GM12872 (cell line): Measurements from ENCODE around the gene PAX3.

Experiments used
- CTCF ChIP-seq: IDR thresholded peaks from 3 replicates; pipeline ENCODE4 v1.5.1; 2011; ENCODE audit warnings: low read depth, mild to moderate bottlenecking, low read length, moderate library complexity; ENCODE audit not compliant: insufficient read depth

Gene PAX3

DNA sequence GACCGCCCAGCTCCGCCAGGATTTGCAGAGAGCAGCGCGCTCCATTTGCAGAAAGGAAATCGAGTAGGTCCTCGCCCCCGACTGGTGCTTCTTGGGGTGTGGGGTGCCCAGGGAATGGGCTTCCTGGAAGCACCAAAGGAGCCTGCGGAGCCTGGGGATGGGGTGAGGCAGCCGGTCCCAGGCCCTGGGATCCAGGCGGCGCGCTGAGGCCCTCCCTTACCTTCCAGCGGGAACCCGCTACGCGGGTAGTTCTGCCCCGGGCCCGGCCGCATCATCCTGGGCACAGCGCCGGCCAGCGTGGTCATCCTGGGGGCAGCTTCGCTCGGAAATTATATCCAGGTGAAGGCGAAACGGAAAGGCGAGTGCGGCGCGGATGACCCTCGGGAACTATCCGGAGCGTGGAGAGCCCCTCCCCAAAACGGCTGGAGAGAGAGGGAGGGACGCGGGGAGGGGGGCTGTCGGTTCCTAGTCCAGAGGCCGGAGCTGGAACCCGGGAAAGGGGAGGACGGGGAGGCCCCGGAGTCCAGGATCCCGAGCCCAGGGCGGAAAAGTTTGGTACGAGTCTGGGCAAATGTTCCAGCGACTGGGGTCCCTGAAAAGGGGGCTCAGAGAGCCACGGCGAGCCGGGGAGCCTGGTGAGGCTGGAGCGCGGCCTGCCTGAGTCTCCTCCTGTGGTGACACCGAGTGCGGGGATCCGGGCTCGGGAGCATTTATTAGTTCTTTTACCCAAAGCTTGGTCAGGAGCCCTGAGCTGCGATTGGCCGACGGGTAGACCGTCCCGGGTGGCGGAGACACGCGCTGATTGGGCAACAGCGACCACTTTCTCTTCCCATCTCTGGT, at the start of gene PAX3:
PAX3 (minus strand) TSS at position 688 of the 840 bp plus-strand sequence; CDS start at position 305, 383 bp downstream.
- no peak for TF ChIP-seq CTCF

DNA sequence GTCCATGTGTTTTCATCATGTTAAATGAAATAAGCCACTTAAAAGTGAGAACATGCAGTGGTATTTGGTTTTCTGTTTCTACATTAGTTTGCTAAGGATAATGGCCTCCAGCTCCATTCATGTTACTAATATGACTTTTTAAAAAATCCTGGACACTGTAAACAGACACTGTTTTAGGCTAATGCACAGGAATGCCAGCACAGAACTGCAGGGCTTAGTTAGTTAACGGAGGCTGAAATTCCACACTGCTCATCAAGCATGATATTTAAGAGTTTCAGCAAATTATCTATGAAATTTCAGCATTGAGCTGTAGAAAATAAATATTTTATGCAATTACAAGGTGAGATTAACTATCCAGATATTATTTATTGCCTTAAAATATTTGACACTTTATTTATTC, 42.5 kb upstream of the PAX3 start:
- no peak for TF ChIP-seq CTCF

DNA sequence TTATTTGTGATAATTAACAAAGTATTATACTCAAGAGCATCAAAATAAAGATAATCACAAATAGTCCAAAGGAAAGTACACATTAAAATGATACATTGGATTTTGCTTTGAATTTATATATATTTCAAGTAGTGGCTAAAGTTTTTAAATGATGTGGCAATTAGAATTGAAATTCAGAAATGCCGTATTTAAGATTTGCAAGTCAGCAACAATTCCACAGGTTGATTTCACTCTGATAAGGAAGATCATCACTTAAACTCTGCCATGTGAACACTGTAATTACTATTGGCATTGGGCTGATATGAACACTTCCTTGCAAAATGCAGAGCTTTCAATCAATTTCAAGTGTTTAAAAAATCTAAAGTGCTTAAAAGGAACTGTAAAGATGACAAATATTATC, 39.6 kb upstream of the PAX3 start:
- TF ChIP-seq CTCF: no peak

- TF ChIP-seq CTCF: no peak
These were observed 38.1 kb upstream of the PAX3 start for GRCh38 chr2:222336931-222337330.

DNA sequence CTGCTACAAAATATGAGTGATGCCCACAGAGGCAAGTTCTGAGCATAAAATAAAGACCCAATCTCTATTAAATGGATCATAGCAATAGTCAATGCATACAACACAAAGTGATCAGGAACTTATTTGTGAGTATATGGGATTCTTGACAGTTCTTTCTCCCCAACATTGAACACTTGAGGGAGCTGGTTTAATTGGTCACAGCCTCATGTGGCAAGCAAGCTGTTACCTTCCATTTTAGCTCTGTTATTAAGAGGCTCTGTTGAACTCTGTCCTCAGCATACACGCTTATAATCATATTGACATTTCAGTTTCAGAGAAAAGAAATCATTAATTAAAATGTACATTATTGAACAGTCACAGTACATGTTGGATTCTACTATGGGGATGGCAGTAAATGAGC, 37.6 kb upstream of the PAX3 start:
- no peak for TF ChIP-seq CTCF

GRCh38 chr2:222334914-222335313, 36.1 kb upstream of the PAX3 start:
- TF ChIP-seq CTCF: no peak

DNA sequence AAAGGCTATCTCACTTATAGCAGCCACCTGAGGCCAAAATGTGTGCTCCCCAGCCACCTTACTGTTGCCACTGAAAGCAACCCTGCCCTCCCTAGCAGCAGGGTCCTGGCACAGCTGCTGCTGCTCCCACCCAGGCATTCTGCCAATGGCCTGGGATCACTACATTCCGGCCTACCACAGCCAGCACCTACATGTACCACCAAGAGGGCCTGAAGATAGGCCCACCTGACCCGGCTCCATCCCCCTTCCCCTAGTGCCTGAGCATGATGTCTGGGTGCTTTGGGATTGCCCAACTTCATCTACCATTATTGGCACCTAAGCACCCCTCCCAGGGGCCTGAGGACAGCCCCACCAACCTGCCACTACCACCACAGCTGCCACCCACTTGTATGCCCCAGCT, 34.6 kb upstream of the PAX3 start:
- TF ChIP-seq CTCF: no peak
